Stimulated activated CD8-positive, alpha-beta memory T cell treated with anti-CD3 and anti-CD28 coated beads, Interleukin-15, amount 100 ng/mL, for 1 hour (primary cell): Measurements from ENCODE around the gene VAC14.

Experiments used
- DNase-seq: peaks from one replicate; pipeline ENCODE4 v3.0.0-alpha.2; 2020; ENCODE audit warnings: low read depth

Gene VAC14

DNA sequence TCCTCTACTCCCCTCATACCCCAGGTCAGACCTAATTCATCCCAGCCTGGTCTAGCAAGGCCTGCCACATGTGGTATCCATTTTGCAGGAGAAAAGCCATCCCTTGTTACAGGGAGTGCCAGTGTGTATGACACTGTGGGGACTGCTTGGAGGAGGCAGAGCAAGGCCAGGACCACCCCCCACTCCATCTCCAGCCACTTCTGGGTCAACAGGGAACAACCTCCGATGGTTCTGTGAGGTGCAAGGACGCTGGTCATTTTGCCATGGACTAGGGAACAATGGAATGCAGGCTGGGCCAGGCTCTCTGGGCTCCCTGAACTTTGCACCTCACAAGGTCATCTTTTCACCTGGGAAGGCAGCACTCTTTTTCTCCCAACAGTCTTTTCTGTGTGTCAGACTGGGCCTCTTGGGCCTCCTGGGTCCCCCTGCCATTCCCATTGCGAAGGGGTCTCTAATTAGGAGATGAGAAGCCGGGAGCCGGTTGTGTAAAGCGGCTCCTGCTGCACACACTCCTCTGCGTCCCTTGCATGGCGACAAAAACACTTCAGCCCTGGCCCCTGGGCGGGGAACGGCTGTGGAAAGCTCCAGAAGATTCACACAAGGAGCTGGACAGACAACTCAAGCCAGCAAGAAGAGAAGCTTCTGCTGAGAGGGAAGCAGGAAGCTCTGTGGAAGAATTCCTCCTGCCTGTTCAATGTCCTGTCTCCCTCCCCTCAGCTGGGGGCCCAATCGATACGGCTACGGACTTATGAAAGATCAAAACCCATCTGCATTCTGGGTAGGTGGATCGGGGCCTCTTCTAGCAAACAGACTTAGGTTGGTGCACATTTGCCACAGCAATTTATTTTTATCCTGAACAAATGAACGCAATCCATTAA, 76.6 kb downstream of the VAC14 start:
- DNase-seq: no peak

DNA sequence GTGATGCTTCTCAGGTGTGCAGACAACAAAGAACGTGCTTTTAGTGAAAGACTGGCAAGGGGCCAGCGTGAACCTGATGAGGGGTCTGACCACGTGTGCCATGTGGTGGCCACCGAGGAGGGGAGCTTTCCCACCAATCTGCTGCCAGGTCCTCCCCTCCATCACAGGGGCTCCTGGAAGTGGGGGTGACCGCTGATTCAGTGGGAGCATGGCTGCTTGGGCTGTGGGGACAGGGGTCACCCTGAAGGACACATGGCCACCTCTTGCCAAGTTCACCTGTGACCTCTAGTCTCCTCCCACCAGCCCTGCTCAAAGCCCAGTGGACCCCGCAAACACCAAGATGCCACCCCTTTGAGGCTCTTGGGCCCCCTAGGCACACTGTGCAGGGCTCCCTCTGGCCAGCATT, 77.2 kb downstream of the VAC14 start:
- DNase-seq: no peak

DNA sequence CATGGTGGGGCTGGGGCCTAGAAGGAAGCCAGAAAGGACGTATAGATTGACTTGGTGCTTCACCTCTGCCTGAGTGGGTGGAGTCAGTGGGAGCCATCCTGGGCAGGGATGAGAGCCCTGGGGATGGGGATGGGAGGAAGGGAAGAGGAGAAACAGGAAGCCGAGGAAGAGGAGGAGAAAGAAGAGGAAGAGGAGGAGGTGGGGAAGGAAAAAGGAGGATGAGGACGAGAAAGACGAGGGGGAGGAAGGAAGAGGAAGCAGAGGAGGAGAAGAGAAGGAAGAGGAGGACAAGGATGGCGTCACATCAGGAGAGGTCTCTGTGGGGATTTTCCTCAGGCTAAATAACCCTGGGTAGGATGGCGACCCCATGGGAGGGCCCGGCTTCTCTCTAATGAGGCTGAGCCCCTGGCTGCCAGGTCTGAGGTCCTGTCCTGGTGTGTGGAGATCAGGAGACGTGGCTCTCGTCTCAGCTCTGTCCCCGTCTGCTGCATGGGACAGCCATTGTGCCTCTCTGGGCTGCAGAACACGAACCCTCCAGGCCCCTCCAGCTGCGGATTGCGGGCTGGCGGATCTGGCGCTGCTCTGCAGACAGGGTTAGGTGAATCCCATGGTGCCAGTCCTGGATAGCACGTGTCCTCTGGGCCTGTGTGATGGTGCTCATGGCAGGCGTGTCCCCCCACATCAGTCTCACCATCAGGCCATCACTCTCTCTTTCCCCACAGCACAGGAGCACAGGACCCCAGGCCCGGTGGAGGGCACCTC, 79.6 kb downstream of the VAC14 start:
- DNase-seq: no peak

DNA sequence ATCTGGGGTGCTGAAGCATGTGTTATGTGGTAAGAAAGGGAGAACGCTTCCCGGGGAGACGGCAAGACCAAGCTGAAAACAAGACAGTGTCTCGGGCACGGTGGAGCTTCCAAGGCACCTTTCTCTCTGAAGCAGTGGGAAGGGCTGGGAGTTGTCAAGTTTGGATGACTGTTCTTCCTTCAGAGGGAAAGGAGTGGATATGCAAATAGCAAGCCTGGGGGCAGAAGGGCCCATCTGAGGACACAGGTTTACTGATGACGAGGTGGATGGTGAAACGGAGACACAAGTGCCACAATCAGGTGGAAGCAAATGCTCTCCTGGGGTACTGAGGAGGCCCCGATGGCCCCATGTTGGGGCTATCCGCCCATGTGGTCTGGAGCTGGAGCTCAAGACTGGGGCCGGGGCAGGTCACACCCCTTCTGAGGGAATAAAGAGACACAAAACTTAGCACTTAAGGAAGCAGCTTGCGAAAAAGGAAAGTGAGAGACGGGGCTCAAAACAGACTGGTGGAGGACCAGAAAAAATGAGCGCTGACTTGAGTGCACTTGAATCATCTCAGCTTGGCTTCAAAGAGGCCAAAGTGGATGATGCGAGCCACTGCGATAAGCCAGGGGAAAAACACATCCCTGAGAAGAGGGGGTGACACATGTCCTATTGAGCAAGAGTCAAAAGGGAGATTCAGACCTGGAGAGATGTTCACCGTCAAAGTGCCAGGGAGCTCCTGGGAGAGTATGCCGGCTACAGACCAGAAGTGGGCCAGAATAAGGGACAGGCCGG, 80.3 kb downstream of the VAC14 start:
- DNase-seq: no peak

DNA sequence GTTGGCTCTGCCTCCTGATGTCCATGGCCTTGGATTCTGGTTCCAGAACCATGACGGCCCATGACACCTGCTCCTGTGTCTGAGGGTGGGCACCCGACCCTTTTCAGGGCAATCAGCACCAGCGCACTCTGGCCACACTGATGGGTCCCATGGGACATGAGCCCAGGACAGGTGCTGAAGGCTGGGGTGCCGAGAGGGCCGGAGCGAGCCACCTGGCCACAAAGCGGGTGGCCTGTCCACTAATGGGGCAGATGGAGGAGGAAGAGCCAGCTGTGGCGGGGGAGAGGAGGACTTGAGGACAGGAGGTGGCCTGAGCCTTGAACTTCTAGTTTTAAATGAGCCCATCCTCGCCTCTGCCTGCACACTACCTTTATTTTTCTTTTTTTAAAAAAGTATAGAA, 83.9 kb downstream of the VAC14 start:
- no peak for DNase-seq

DNA sequence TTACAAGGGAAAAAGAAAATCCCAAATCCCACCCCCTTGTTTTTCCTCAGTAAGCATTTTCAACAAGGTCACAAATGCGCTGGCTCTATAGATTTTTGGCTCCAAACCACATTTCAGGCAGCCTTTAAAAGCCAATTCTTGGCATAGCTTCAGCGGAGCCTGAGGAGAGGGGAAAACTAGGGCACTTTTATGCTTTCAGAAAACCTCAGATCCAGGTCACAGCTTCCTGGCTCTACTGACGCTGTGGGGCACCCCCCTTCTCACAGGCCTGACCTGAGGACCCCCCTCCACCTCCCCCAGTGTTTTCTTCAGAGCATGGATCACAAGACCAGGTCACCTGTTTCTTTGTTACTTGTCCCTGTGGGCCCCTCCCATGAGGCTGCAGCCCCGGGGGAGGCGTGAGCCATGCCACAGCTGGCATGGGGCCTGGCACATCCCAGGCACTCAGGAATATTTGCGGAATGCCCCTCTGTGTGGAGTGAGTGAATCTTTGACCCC, 85.0 kb downstream of the VAC14 start:
- no peak for DNase-seq

DNA sequence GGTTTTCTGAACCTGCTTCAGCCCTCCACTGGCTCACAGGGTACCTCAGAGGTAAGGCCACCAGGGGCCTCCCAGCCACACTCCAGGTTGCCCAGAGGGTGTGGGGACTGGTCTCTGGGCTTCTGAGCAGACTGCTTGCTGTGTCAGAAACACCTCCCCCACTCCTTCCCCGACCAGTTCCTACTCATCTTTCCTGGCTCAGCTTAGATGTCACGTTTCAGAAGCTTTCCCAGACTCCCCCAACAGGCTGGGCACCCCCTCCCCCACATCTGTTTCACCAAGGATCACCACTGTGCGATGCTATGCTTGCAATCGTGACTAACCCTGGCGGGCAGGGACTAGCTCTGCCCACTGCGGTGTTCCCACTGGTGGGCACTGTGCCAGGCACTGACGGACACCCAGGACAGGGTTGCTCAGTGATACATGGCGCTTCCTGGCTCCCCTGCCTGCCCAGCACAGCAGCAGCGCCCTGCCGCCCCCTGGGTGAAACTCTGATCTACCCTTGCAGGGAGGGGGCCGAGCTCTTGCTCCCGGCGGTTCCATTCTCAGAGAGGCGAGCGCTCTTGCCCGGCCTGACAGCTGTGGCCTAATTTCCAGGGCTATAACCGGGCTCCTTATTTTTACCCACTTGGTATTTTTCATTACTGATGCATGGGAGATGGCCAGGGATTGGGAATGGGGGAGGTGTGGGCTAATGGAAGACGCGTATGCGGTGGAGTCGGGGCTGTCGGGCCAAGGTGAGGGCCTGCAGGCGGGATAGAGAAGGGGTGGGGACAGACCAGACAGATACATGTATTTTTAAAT, 85.7 kb downstream of the VAC14 start:
- DNase-seq: no peak

DNA sequence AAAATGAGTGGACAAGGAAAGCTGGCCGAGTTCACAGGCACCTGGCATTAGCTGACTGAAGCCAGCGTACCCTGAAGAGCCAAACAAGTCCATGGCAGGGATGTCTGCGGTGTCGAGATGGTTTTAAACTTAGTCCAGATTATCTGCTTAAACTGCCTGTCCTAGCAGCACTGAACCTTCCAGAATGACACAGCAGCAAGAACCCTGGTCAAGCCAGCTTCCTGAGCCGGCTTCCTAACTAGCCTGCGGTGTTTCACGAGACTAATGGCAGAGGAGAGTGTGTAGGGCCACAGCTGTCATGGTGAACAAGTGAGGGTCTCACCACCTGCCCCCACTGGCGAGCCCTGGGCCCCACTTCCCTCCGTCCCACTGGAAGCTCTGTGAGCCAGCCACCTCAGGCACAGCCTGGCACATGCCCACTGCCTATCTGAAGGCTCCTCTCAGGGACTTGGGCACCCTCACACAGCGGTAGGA, 86.3 kb downstream of the VAC14 start:
- no peak for DNase-seq

DNA sequence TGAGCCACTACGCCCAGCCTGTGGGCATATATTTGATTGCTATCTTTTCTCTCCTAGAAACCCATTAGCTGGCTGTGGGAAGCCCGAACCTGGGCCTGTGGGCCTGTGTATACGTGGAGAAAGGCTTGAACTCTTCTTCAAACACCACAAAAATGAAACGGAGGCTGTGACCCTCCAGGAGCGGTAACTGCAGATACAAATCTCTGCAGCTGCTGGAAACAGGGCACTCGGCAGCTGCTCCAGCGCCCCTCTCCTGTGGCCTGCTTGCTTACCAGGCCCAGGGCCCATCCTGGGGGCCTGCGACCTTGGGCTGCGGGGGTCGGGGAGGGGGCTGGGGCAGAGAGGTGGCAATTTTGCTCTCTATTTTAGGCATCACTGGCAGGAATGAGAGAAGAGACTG, 87.1 kb downstream of the VAC14 start:
- DNase-seq: no peak

DNA sequence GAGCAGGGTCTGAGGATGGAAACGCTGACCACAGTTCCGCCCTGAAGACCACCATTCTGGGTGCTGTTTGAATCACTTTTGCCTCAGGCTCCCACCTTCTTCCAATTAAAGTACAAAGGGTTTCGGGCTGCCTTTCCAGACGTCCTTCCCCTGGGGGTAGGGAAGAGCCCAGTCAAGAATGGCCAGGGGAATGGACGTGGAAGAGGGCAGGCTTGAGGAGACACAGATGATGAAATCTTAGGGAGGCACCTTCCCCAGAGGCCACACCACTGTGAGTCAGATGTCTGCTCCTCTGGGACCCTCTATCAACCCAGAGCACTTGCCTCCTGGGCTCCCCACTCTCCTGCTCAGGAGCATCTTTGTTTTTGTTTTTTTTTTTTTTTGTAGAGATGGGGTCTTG, 87.6 kb downstream of the VAC14 start:
- no peak for DNase-seq

DNA sequence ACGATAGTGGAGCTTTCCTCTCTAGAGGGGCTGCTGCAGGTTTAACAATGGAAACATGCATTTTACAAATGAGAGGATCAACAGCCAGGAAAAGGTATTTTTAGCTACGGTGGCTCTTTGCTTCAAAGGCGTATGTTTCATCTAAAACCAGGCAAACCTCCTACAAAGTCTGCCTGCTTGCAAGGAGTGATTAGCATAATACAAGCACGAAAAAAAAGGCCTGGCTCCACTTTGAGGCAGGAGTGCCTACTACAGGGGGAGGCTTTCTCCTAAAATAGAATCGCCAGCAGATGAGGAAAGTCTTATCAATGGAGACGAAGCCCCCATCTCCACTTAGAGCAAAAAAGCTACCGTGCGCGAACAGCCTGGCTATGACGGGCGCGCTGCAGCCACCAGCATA, 88.0 kb downstream of the VAC14 start:
- no peak for DNase-seq

DNA sequence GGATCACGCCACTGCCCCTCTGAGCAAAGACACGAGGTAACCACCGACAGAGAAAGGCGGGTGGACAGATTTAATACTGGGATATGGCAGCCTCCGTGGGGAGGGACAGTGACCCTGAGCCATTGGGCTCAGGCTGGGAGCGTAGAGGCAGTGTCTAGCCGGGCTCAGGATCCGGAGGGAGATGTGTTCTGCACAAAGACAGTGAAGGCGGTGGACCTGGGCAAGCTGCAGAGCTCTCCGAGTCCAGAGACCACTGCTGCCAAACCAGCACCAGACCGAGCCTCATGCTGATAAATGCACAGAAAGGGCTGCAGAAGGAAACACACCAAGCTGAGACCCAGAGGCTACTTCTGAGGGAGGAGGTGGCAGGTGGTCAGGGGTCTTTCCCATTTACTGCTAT, 88.6 kb downstream of the VAC14 start:
- no peak for DNase-seq

DNA sequence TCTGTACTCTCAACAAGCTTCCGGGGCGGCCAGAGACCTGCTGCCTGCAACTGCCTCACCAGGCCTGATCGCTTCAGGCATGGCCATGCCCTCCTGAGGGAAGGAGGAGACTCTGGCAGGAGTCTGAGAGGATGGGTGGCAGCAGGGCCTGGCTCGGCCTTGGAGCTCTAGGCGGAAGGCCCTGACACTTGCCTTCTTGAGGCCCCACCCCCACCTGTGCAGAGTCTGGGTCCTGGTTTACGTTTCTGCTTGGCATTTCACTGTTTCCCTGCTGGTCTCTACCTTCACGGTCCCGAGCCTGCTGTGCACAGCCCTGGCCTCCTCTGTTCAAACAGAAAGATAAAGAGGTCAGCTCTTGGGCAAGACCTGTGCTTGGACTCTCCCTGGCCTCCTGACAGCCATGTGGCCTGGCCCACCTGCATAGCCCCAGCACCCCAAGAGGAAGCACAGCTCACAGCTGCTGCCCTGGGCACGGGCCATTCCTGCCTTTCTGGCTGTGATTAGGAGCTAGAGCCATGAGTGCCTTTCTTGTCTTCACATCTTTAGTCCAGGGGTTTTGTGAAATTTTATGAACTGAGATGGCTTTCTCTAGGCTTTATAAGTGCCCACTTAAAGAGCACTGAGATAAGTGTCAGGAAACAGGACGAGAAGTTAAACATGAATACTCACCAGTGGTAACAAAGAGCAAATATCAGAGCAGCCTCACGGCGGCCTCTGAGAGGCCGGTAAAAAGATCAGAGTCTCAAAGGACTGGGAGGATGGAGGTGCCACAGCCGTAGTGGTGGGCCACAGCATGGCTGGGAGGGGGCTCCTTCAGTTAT, 89.5 kb downstream of the VAC14 start:
- no peak for DNase-seq

DNA sequence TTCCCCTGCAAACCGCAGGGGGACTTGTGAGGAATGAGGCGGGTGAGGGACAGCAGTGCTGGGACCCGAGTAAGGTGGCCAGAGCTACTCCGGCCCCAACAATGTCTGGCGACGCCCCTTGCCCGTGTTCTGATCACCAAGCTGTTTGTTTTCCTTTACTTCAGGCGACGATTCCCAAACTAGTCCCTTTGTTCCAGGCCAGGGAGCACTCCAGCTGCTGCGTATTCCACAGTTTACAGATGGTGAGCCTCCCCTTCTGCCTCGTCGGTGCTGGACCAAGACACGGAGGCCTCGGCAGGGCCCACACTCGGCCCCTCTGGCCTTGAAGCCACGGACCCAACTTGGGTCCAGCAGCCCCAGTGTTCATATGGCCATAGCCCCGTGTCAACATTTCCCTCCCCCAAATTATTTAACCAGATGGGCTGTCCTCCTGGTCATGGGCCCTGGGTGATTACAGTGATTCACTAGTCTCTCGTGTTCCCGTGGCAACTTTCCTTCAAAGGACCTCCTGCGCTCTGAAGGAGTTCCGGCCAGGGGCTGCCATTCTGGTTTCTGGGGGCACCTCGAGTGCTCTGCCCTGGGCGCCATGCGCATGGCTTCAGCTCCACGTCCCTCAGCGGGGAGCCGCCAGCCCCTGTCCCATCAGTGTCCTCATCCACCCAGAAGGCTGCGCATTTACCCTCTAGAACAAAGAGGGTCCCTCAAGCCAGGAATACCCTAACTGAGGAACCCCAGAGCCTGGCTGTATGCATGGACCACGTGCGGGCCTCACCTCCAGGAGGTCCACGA, 90.3 kb downstream of the VAC14 start:
- no peak for DNase-seq

DNA sequence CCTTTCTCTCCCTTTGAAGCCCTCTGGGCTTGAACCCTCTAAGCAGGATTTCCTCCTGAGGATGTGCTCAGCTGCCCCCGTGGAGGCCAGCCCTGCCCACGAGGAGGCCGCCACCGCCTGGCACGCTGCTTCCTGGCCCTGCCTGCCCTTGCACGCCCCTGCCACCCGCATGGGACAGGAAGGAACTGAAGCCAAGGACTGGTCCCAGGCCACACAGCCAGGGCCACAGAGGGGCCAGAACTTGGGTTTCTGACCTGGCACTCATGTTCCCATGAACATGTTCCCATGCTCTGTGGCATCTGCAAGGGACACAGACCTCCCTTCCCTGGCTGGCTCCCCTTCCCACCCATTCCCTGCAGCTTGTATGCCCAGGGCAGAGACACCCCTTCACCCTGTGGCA, 91.0 kb downstream of the VAC14 start:
- no peak for DNase-seq

DNA sequence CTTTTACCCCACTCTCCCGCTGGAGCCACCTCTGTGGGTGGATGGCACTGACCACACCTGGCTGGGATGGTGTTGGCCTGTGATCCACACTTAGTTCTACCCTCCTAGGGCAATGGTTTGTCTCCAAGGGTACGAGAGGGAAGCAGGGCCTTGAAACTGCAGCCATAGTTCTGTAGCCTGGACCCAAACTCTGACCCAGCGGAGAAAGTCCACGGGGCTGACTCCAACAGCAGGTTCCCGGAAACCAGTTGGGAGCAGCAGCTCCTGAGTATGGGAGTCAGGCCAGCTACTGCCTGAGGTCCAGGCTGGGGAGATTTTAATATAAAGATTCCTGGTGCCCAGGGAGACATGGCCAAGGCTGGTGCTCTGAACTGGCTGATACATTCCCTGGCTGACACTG, 91.5 kb downstream of the VAC14 start:
- no peak for DNase-seq

DNA sequence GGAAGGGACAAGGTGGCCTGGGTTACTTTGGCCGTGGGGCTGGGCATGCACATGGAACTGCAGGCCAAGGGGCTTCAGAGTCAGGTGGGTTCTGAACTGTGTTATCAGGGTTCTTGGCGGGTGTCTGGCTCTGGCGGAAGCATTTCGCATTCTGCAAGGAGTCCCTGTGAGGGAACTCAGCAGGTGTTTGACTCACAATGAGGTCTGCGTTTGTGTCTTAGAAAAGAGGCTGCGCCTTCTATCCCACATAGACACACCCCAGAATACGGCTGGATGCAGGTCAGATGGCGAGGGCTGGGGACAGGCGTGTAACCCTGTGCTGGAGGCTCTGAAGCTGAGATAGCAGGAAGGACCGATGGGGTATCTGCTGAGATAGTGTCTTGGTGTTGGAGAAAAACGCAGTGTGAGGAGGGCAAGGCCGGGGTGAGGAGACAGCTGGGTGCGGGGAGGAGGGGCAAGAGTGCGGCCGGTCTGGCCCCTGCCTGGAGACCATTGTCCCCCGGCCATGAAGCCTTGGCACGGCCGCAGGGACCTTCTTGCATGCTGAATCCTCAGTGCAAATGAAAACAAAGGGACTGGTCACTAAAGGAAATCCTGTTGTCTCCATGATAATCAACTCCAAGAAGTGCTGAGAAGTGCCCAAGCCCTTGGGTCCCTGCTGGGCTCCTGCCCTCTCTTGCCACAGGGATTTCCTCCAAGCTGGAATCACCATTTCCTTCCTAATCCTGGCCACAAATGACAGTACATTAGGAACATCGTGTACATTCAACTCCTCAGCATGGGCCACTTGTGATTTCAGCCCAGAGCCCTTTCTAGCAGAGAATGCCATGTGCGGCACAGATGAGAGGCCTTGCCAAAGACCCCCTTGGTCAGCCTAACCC, 92.4 kb downstream of the VAC14 start:
- DNase-seq: no peak

DNA sequence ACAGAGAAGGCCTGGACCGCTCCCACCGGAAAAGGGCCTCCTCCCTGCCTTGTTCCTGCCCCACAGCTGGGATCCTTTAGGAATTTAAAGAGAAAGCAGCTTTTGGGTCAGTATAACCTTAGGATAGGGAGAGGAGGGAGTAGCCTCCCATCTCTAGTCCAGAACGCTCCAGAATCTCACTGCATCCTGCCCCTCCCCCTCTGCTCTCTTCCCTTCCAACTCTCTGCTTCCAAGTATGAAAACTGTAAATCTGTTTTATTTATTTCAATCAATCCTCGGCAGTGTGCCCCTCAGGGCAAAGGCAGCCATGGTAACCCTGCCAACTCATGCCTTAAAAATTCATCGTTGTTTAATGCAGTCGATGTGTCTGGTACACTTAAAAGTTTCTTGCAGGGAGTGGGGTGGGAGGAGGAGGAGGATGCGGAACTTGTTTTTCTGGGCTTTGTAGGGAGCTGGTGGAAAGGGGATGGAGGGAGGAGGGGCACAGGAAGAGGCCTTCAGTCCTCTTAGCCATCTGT, 94.0 kb downstream of the VAC14 start:
- no peak for DNase-seq

DNA sequence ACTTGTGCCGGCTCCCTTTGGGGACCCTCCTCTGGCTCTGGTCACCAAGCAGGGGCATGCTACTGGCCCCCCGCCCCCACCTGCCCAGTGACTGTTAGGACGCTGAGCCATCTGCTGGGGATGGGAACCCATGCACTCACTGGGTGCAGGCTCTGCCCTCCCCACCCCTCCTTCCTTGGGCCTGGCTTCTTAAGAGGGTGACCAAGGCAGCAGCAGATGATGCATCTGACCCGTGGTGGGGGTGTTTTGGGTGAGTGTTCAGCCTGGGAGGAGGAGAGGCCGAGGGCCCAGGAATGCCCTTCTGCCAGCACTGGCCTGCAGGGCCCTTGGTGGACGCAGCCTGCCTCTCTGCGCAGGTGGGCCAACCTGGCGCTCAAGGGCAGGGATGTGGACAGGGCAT, 95.9 kb downstream of the VAC14 start:
- no peak for DNase-seq
